NCI-H2171 treated with DMSO at 0.1 percent for 48 hours (cell line): Measurements from ENCODE around the gene KATNAL2.

ENCODE experiments used
- DNase-seq: peaks from one replicate; lab custom pipeline; 2025; lab: John Stamatoyannopoulos, UW

The KATNAL2 gene

DNA sequence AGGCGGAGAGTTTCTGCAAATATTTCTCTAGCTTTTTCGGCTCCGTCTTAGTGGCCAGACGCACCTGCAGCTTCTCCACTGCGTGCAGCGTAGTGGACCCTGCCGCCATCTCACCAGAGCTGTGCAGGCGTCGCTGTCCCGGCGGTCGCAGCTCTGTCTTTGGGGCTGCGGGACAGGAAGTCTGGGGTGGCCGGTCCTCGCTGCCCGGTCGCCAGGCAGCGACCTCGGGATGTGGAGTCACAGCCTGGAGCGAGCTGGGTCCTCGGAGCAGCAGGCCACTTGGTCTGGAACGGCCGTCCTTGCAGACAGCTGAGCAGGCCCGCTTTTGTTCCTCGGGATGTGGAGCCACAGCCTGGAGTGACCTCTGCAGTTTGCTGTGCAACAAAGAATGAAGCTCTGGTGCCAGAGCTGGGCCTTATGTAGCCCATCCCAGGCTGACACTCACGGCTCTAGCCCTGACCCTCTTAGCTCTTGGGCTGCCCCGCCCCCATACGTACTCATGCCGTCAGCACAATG is 117.8 kb downstream of the KATNAL2 start, which contains the start of gene ELOA2:
TSS of gene ELOA2 (minus strand) at position 466 of the 516 bp plus-strand sequence. CDS start at position 109, 357 bp downstream.
- DNase-seq = no peak

- DNase-seq = peak; percentile 30
Observed at GRCh38 chr18:47036298-47036874, 119.0 kb downstream of the KATNAL2 start.

DNA sequence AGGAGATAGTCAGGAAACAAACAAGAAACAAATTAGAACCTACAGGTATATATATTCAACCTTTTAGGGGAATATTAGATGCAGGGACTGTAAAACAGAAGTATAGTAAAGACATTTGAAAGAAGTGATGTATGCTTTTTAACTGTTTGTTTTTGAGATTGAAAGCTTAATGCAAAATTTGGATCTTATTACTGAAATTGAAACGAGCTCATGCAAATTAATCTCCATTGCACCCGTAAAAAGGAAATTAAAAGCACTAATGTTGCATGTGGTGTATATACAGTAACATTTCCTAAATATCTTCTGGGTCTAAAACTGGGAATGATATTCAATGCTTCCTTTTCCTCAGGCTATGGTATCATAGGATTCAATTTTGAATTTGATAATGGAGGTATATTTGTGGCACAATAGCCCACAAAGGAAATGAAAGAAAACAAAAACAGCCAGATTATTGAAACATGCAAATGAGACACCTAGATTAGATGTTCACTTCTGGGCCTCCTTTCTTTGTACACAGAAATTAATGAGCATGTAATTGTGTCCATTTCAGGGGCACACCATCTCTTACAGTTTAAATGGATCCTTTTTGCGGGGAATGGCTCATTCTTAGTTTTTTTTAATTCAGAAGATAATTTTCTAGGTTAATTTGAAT is 119.7 kb downstream of the KATNAL2 start:
- DNase-seq = no peak

GRCh38 chr18:47040982-47041381 is 123.6 kb downstream of the KATNAL2 start:
- DNase-seq = no peak

- peak; percentile 19 for DNase-seq
Observed at GRCh38 chr18:47050468-47050867, 133.1 kb downstream of the KATNAL2 start.

DNA sequence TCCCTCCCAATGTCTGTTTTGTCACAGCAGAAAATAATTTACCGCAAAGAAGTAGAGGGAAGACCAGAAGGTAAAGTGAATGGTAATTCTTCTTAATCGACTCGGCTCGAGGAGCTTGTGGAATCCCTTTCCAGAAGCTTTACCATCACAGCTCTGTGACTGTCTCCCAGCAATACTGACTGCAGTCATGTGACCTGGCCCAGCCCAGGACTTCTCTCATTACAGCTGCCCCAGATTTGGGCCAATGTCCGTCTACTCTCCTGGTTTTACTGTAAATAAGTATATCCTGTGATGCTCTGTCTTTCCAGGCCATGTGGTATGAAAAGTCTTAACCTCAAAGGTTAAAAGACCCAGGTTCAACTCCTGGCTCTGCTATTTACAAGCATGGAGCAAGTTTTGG is 137.0 kb downstream of the KATNAL2 start:
- no peak for DNase-seq

GRCh38 chr18:47062471-47062870 is 145.1 kb downstream of the KATNAL2 start:
- DNase-seq = no peak

DNA sequence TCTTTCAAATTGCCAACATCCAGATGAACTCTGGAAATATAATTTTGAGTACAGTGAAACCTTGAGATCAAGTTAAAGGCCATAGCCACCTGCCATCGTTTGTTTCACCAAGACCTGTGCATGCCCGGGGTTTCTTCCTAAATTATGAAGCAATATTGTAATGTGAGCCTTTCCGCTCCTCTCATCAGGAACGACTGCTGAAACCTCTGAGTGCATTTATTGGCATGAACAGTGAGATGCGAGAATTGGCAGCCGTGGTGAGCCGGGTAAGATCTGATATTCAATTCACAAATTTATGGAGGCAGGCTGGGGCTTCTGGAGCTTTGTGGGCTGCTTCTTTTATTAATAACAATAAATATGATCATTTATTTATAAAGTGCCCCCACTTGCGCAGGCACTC is 145.7 kb downstream of the KATNAL2 start:
- no peak for DNase-seq

DNA sequence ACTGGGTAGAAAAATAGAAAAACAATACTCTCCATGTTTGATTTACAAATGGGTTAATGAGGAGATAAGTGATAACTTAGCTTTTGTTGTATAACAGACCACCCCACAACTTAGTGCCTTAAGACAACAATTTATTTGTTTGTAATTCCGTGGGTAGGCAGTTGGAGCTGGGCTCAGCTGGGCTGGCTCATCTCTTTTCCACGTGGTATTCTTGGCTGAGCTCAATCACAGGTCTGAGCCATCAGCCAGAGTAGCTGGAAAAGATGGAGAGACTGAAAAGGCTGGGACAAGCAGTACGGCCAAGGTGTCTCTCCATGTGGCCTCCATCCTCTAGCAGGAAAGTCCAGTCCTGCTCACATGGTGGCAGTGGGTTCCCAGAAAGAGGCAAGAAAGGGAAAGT is 150.2 kb downstream of the KATNAL2 start:
- DNase-seq = no peak

GRCh38 chr18:47075098-47075883 is 157.9 kb downstream of the KATNAL2 start:
- DNase-seq = no peak

DNA sequence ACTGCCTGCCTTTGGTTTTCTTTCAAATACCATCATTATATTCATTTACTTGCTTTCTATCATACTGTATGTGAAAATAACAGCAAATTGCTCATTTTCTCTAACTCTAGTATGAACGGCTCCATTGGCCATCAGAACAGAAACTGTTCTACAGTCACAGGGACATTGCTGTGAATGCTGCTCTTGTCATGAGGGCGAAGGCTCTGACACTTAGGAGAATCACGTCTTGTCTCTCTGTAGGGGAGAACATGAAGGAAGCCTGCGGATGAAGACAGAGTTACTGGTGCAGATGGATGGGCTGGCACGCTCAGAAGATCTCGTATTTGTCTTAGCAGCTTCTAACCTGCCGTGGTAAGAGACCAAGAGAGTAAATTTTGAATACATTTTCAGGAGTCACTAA is 159.7 kb downstream of the KATNAL2 start:
- DNase-seq = no peak

- DNase-seq = no peak
Observed at GRCh38 chr18:47080872-47081271, 163.5 kb downstream of the KATNAL2 start.

DNA sequence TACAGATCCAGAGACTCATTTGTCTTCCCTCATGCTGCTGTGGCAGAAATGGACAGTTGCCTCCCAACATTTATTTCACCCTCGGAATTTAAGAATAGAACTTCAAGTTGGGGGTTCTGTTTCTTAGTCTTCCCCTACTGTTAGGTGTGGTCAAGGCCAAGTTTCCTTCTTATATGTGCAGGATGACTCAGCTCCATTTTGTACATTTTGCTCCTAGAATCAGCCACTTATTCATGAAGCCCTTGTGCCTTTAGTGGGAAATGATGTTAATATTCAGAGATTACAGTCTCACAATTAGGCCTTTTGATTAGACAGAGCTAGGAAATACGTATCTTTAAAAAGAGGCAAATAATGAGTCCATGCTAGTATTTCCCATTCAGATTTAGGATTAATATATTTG is 164.2 kb downstream of the KATNAL2 start:
- no peak for DNase-seq

DNA sequence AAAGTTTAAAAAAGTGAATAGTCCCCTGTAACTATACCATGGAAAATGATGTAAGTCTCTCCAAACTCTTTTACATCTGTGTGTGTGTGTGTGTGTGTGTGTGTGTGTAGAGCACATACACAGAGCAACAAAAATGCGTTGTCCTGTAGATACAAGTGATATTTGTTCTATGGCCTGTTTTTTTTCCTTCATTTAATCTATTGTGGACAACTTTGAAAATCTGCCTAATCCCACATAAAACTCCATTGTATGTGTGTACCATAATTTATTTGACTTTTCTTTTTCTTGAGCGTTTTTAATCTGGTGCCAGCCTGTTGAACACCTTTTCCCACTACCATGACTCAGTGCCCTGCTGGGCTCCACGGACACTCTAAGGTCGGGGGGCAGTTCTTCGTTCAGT is 170.3 kb downstream of the KATNAL2 start:
- no peak for DNase-seq

DNA sequence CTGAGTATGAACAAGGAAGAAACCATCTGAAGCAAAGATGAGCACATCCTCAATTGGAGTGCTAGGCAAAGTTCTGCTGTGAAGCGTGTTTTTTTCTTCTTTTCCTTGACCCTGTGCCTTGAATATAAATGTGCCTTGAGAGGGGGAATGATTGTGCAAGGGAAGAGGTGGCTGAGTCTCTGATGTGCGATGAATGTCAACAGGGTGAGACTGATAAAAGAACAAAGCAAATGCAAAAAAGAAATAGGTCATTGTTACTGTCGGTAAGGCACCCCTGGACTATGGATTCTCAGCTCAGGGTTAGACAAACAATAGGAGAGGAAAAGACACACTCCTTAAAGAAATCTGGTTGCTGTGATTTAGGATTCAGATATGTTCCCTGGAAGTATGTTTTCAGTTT is 178.4 kb downstream of the KATNAL2 start:
- no peak for DNase-seq

- DNase-seq = peak; percentile 58
Observed at GRCh38 chr18:47100212-47100831, 182.9 kb downstream of the KATNAL2 start.

DNA sequence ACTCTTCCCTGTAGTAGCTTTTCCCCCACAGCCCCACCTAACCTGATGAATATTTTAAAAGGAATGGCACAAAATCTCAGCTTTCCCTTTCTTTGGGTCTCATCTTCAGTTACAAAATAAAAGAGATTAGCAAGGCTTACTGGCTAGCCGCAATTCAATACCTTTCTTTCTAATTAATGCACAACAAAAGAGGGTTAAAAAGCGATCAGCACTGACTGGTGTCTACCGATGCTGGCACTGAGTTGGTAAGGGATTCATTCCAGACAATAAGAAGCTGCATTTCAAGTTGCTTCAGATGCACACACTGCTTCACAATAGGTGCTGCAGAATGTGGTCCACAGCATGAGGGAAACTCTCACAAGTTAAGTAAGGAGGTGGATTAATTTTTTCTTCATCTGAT is 191.0 kb downstream of the KATNAL2 start:
- DNase-seq = no peak

DNA sequence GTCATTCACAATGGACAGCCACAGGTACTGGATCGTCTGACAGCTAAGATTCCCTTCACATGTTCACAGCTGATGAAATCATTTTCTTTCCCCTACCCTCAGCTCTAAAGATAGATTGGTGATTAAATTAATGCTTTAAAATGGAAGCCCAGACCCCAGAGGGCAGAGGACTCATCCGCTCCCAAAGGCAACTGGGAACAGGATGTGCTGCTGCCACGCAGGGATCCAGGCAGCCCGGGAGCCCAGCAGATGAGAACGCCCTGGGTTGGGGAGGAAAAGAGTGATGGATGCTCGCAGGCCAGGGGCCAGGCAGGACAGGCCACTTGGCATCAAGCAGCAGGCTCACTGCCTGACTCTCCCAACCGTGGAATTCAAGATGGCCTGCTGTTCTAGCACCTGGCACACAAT is 191.6 kb downstream of the KATNAL2 start:
- no peak for DNase-seq

GRCh38 chr18:47109720-47110119 is 192.3 kb downstream of the KATNAL2 start:
- DNase-seq = no peak

GRCh38 chr18:47110492-47111274 is 193.3 kb downstream of the KATNAL2 start:
- no peak for DNase-seq

GRCh38 chr18:47113796-47114540 is 196.6 kb downstream of the KATNAL2 start:
- DNase-seq = no peak
